H9 (cell line): ENCODE measurements around the gene KRTAP5-7. TPM values are rescaled to one million over a fixed set of nuclear protein-coding genes. Genes with fewer than 3 reads are reported as not detected.

Experiments
- DNase-seq: peaks from one replicate; pipeline ENCODE4 v3.0.0-alpha.2; 2017
- H2AFZ ChIP-seq: one replicate; pipeline ENCODE4 v1.6.1; 2013; ENCODE audit warnings: mild to moderate bottlenecking, low read length, control low read depth, moderate library complexity
- H2AK5ac ChIP-seq: 2 replicates; pipeline ENCODE4 v1.6.1; 2013; ENCODE audit warnings: low read length, control low read depth, mixed read lengths; ENCODE audit not compliant: insufficient read length
- H2BK120ac ChIP-seq: one replicate; pipeline ENCODE4 v1.6.1; 2013; ENCODE audit warnings: low read depth, mild to moderate bottlenecking, low read length, control low read depth, inconsistent platforms; ENCODE audit not compliant: poor library complexity, severe bottlenecking
- H2BK12ac ChIP-seq: 2 replicates; pipeline ENCODE4 v1.6.1; 2013; ENCODE audit warnings: low read length, control low read depth, mixed read lengths, low read depth; ENCODE audit not compliant: insufficient read length
- H2BK15ac ChIP-seq: 2 replicates; pipeline ENCODE4 v1.6.1; 2013; ENCODE audit warnings: low read depth, low read length, control low read depth
- H2BK20ac ChIP-seq: one replicate; pipeline ENCODE4 v1.6.1; 2013; ENCODE audit warnings: low read depth, mild to moderate bottlenecking, low read length, control low read depth, inconsistent platforms; ENCODE audit not compliant: poor library complexity, severe bottlenecking
- H2BK5ac ChIP-seq: 2 replicates; pipeline ENCODE4 v1.6.1; 2013; ENCODE audit warnings: low read length, control low read depth, mixed read lengths; ENCODE audit not compliant: insufficient read length
- H3K14ac ChIP-seq: 2 replicates; pipeline ENCODE4 v1.6.1; 2013; ENCODE audit warnings: low read length, control low read depth; ENCODE audit not compliant: insufficient read depth
- H3K18ac ChIP-seq: 2 replicates; pipeline ENCODE4 v1.6.1; 2013; ENCODE audit warnings: low read depth, mild to moderate bottlenecking, mixed read lengths, low read length, control low read depth; ENCODE audit not compliant: insufficient read length
- H3K23ac ChIP-seq: 2 replicates; pipeline ENCODE4 v1.6.1; 2013; ENCODE audit warnings: low read length, control low read depth, mixed read lengths, low read depth; ENCODE audit not compliant: insufficient read length
- H3K23me2 ChIP-seq: 2 replicates; pipeline ENCODE4 v1.6.1; 2013; ENCODE audit warnings: low read depth, mild to moderate bottlenecking, mixed read lengths, low read length, control low read depth; ENCODE audit not compliant: insufficient read length, poor library complexity, severe bottlenecking
- H3K27ac ChIP-seq: 2 replicates; pipeline ENCODE4 v1.5.1; 2013; ENCODE audit warnings: low read length, control low read depth, mixed read lengths, low read depth; ENCODE audit not compliant: insufficient read length
- H3K27me3 ChIP-seq: 2 replicates; pipeline ENCODE4 v1.6.1; 2013; ENCODE audit warnings: low read length, control low read depth, inconsistent platforms; ENCODE audit not compliant: insufficient read depth
- H3K4ac ChIP-seq: 2 replicates; pipeline ENCODE4 v1.6.1; 2013; ENCODE audit warnings: low read depth, mild to moderate bottlenecking, control low read depth, inconsistent platforms, low read length, moderate library complexity
- H3K4me1 ChIP-seq: 2 replicates; pipeline ENCODE4 v1.6.1; 2013; ENCODE audit warnings: low read length, control low read depth, inconsistent platforms; ENCODE audit not compliant: insufficient read depth
- H3K4me2 ChIP-seq: 2 replicates; pipeline ENCODE4 v1.6.1; 2013; ENCODE audit warnings: low read length, control low read depth, mixed read lengths; ENCODE audit not compliant: insufficient read length, insufficient read depth
- H3K56ac ChIP-seq: 2 replicates; pipeline ENCODE4 v1.6.1; 2013; ENCODE audit warnings: low read depth, mild to moderate bottlenecking, mixed read lengths, low read length, control low read depth; ENCODE audit not compliant: insufficient read length
- H3K79me1 ChIP-seq: 2 replicates; pipeline ENCODE4 v1.6.1; 2013; ENCODE audit warnings: low read depth, mild to moderate bottlenecking, moderate library complexity, low read length, control low read depth, inconsistent platforms; ENCODE audit not compliant: insufficient read depth, poor library complexity, severe bottlenecking
- H3K79me2 ChIP-seq: 2 replicates; pipeline ENCODE4 v1.6.1; 2013; ENCODE audit warnings: low read length, control low read depth, inconsistent platforms; ENCODE audit not compliant: insufficient read depth
- H3K9ac ChIP-seq: 2 replicates; pipeline ENCODE4 v1.6.1; 2013; ENCODE audit warnings: low read length, control low read depth, mixed read lengths; ENCODE audit not compliant: insufficient read length; ENCODE audit errors: extremely low read depth
- H3K9me3 ChIP-seq: one replicate; pipeline ENCODE4 v1.6.1; 2013; ENCODE audit warnings: low read depth, low read length, inconsistent platforms; ENCODE audit not compliant: control insufficient read depth
- H3T11ph ChIP-seq: one replicate; pipeline ENCODE4 v1.6.1; 2013; ENCODE audit warnings: mild to moderate bottlenecking, low read length, control low read depth, inconsistent platforms
- H4K20me1 ChIP-seq: one replicate; pipeline ENCODE4 v1.6.1; 2013; ENCODE audit not compliant: control insufficient read depth, insufficient read length, insufficient read depth
- H4K5ac ChIP-seq: 2 replicates; pipeline ENCODE4 v1.6.1; 2013; ENCODE audit warnings: low read depth, mild to moderate bottlenecking, mixed read lengths, low read length, control low read depth; ENCODE audit not compliant: insufficient read length
- H4K8ac ChIP-seq: replicated peaks from 2 replicates; pipeline ENCODE4 v1.6.1; 2013; ENCODE audit warnings: low read length, control low read depth, mixed read lengths, low read depth; ENCODE audit not compliant: insufficient read length
- H4K91ac ChIP-seq: 2 replicates; pipeline ENCODE4 v1.6.1; 2013; ENCODE audit warnings: low read depth, mild to moderate bottlenecking, moderate library complexity, mixed read lengths, low read length, control low read depth; ENCODE audit not compliant: insufficient read length
- H3K27ac Mint-ChIP-seq, 3 experiments: 2 replicates in 2 of 3; 3 replicates in 1 of 3; pipeline ENCODE4 v1.8.0; 2020 to 2021; ENCODE audit warnings: mixed read lengths in 3 of 3, mild to moderate bottlenecking in 1 of 3, moderate library complexity in 1 of 3
- H3K27me3 Mint-ChIP-seq: 2 replicates; pipeline ENCODE4 v1.8.0; 2021; ENCODE audit warnings: low read depth, mild to moderate bottlenecking, moderate library complexity, mixed read lengths
- H3K36me3 Mint-ChIP-seq, 3 experiments: 2 replicates in 2 of 3; 3 replicates in 1 of 3; pipeline ENCODE4 v1.8.0; 2020 to 2021; ENCODE audit warnings: low read depth in 3 of 3, mixed read lengths in 3 of 3; ENCODE audit not compliant: insufficient read depth in 1 of 3
- H3K4me1 Mint-ChIP-seq, 2 experiments: 2 replicates each; pipeline ENCODE4 v1.8.0; 2020; ENCODE audit warnings: mixed read lengths in 2 of 2
- H3K4me3 Mint-ChIP-seq, 2 experiments: 2 replicates in 1 of 2; 3 replicates in 1 of 2; pipeline ENCODE4 v1.8.0; 2020 to 2021; ENCODE audit warnings: mild to moderate bottlenecking in 2 of 2, mixed read lengths in 2 of 2, moderate library complexity in 1 of 2
- H3K9me3 Mint-ChIP-seq, 2 experiments: 2 replicates in 1 of 2; 3 replicates in 1 of 2; pipeline ENCODE4 v1.8.0; 2020; ENCODE audit warnings: mild to moderate bottlenecking in 2 of 2, mixed read lengths in 2 of 2, moderate library complexity in 1 of 2
- CTCF ChIP-seq: fragments of 200-600 bp; sonication (generic); conservative IDR thresholded peaks from 3 replicates; pipeline ENCODE4 v1.8.0; 2021; ENCODE audit warnings: antibody characterized with exemption, mild to moderate bottlenecking
- WGBS: extraction: QIAGEN DNeasy Blood & Tissue Kit; methylation state at CpG from one replicate; pipeline ENCODE4 v1.1.7; 2013; ENCODE audit warnings: missing lambda C conversion rate, low lambda C conversion rate, mixed read lengths; ENCODE audit not compliant: insufficient read length; ENCODE audit errors: extremely low coverage; 5-methylcytosine and 5-hydroxymethylcytosine counted together
- total RNA-seq: library from RNA; stranded (reverse); gene quantifications from 2 replicates; pipeline ENCODE4 v1.2.1, GENCODE V29; 2021

The KRTAP5-7 gene
- total RNA-seq, 1 experiment from 2014 or later, result not detected

GRCh38 chr11:71485466-71485865 lies 41.6 kb upstream of the KRTAP5-7 start:
- H3K56ac ChIP-seq, result no peak overlapping the region
- Mint-ChIP-seq H3K36me3 (peaks cover 30 to 72% (median 52%) of the 10 kb centered on the region in 3 experiments; a peak in 6 of 7 replicates), H3K9me3 (no peaks in the 10 kb centered on the region)

More at GRCh38 chr11:71485466-71485865, 41.6 kb upstream of the KRTAP5-7 start:
- Histone ChIP-seq H2AFZ (no peak overlapping the region), H3K27me3 (no peaks in the 10 kb centered on the region), H2BK120ac (no peak overlapping the region), H3K4me1 (no peaks in the 10 kb centered on the region), H2BK15ac (no peak overlapping the region), H3K9ac (no peak overlapping the region), H3K27ac (no peak overlapping the region), H4K5ac (no peak overlapping the region), H3K4me2 (no peak overlapping the region), H3T11ph (no peak overlapping the region), H3K14ac (no peak overlapping the region), H3K4ac (no peak overlapping the region), H2BK20ac (no peak overlapping the region), H4K20me1 (no peaks in the 10 kb centered on the region), H3K18ac (no peak overlapping the region), H2BK5ac (no peak overlapping the region), H2BK12ac (no peak overlapping the region), H4K91ac (no peak overlapping the region), H2AK5ac (no peak overlapping the region), H3K79me1 (no peaks in the 10 kb centered on the region), H3K23me2 (no peaks in the 10 kb centered on the region), H3K79me2 (no peaks in the 10 kb centered on the region), H3K23ac (no peak overlapping the region), H4K8ac (no peak overlapping the region), H3K9me3 (no peaks in the 10 kb centered on the region)
- no peak overlapping the region for H3K4me3 Mint-ChIP-seq
- no peaks in the 10 kb centered on the region for H3K27me3 Mint-ChIP-seq
- no peak for DNase-seq
- WGBS, result no CpG with 5 or more reads among the region's 18 CpGs
- no peak for TF ChIP-seq CTCF
- no peak overlapping the region for H3K27ac Mint-ChIP-seq
- peaks cover 4 to 6% of the 10 kb centered on the region in 2 experiments; a peak in 3 of 4 replicates for H3K4me1 Mint-ChIP-seq
